ENCODE data around the gene GLB1L2.

The GLB1L2 gene

DNA sequence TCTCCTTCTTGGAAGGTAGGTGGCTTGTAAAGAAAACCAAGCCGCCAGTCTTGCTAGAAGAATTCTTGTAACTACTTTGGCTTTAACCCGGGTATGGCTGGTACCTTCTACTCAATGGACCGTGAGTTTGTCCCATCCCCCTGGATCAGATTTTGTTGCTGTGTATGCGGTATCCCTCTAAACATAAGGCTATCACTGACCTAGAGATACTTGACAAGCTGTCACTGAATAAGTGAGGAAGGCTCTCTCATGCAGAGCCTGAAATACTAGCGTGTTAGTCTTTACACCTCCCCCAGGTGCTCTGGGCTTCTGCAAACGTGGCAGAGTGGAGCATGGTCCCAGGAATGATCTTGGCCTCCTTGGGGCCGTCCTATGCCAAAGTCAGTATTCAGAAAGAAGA, 34.5 kb downstream of the GLB1L2 start:
- DNase-seq: no peak

DNA sequence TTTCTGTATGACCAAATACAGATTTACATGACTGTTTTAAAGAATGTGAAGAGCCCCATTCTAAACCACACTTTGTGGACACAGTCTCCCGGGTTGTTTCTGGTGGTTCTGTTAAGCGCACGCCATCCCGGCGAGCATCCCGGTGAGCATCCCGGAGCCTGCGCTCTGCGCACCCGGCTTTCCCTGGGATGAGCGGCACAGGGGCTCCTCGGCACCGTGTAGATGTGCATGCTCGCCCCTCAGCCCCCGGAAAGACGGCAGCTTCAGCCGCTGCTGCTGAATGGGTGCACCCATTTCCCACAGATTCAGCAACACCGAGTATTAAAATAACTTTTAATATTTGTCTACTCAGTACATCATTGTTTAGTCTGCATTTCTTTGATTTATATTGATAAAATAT, 36.0 kb downstream of the GLB1L2 start:
- DNase-seq: no peak

DNA sequence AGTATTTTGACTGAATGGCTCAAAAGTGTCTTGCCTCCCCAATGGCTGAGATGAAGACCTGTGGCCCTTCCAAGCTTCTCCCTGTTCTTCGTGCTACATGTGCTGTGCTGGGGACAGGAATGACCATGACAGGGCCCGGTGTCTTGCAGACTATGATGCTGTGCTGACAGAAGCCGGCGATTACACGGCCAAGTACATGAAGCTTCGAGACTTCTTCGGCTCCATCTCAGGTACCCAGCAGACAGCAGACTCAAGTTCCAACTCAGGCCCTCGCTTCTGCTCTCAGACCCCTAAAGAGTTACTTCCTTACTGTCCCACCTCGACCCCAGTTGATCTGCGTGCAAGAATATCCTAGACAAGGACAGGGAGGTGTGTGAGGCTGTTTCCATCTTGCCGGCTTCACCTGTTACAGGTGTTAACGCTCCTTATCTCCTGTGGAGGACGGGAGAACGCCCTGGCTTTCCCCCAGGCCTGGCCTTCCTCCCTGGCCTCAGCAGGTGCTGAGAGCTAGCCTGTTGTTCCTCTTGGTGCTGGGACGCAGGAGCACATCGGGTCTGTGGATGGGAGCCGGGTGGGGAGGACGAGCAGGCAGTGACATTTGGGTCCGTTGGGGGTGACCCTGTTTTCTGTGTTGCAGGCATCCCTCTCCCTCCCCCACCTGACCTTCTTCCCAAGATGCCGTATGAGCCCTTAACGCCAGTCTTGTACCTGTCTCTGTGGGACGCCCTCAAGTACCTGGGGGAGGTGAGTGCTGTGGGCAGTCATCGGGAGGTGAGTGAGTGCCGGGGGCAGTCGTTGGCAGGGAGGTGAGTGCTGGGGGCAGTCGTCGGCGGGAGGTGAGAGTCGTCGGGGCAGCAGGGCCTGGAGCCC, 38.1 kb downstream of the GLB1L2 start:
- no peak for DNase-seq

DNA sequence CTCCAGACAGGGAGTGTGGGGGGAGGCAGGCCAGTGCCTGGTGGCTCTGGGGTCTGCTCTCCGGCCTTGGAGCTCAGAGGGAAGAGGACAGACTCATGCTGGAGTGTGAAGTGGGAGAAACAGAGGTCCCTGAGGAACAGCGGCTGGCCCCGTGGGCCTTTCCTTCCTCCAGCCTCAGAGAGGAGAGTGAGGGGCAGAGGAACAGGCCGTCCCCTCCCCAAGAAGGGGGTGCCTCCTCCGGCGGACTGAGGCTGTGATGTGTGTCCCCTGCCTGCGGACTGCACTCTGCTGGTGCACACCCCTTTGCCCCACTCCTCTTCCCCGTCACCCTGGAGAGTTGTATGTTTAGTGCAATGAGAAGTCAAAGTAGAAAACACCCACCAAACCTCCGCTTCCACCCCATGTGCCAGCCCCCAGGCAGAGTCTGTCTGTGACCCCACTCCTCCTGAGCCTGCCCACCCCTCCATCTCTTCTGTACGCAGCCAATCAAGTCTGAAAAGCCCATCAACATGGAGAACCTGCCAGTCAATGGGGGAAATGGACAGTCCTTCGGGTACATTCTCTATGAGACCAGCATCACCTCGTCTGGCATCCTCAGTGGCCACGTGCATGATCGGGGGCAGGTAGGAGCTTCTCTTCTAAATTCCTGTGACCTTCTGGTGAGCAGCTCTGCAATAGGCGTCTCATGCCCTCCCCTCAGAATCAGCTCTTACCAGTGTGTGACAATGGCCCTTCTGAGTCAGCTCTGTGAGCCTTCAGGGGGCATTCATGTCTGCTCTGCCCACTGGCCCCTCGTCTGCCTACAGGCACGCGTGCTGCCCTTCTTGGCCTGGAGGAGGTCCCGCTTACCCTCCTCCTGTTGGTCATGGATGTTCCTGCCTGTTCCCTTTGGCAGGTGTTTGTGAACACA, 39.0 kb downstream of the GLB1L2 start:
- no peak for DNase-seq

DNA sequence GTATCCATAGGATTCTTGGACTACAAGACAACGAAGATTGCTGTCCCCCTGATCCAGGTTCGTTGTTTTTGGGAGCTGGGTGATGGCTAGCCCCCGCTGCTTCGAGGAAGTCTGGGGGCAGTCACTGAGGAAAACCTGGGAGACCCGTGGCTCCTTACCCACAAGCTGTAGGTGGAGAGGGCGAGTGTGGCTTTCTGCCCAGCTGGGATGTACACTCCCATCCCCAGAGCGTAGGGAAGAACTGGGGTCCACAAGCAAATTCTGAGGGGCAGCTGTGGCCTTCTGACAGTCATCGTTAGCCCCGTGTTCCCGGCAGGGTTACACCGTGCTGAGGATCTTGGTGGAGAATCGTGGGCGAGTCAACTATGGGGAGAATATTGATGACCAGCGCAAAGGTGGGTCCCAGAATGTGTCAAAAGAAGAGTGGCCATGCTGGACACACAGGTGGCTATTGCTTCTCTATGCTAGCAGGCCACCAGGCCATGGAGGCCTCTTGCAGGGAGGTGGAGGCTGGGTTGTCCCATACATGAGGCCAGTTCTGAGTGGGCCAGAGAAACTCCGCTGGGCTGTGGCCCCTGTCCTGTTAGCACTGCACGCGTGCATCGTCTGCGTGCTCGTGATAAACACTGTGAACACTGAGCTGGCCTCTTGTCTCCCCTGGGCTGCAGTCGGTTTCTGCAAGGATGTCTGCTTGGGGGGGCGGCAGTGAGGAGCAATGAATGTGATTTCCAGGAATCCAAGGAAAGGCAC, 39.8 kb downstream of the GLB1L2 start:
- DNase-seq: no peak

DNA sequence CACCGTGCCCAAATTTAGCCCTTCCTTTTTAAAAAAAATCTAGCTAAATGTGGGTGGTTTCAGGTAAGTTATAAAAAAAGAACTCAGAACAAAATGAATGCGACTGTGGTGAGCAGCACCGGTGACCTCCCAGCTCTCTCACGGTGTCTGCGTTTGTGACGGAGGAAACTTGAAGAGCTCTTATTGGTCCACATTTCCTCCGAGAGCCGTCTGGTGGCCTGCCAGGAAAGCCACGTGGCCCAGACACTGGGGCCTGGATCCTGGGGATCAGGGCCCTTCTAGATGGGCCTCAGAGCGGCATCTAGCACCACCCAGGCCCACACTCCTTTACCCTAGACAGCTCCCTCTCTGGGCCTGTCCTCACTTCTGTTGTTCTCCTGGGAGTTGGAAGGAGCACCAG, 40.7 kb downstream of the GLB1L2 start:
- no peak for DNase-seq

DNA sequence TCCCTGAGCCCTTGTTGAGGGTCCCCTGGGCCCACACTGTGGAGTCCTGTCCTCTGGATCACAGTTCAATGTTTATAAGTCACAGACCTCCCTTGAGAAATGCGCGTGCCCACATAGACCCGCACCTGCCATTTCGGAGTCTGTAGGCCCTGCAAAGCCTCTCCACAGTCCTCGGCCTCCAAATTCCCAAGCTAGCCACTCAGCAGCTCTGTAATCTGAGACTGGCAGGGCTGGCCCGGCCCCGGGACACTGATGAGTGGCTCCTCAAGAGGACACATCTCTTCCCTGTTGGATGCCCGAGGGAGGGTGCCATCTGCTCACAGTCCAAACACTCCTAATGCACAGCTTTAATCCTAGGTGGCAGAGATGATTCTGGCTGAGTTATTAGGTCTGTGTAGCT, 41.2 kb downstream of the GLB1L2 start:
- no peak for DNase-seq

DNA sequence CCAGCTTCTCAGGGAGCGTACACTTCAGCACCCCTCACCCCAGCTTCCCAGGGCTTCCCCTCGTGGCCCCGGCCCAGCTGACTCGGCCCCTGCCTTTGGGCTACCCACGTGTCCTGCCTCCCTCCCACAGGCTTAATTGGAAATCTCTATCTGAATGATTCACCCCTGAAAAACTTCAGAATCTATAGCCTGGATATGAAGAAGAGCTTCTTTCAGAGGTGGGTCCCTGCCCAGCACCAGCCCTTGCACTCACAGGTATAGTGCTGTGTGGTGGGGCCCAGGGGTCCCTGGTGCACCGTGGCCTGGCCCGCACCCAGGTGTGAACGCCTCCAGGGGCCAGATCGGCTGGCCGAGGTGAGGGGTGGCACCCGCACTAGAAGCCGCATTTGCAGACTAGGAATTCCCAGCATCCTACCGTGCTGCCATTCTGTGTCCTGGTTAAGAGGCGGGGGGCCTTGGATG, 41.8 kb downstream of the GLB1L2 start:
- DNase-seq: no peak

DNA sequence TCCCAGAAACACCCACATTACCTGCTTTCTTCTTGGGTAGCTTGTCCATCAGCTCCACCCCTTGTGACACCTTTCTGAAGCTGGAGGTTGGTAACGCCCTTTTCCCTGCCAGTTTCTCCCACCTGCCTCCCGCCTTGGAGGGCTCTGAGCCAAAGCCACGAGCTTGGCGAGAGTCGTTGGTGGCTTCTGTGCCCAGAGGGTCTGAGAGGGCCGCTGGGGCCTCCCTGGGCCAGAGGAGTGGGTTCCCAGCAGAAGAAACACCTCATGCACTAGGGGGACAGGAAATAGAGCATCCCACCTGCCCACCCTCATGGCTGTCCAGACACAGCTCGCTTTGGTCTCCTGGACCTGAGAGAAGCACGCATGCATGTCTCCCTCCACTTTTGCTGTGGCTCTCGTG, 42.4 kb downstream of the GLB1L2 start:
- no peak for DNase-seq

DNA sequence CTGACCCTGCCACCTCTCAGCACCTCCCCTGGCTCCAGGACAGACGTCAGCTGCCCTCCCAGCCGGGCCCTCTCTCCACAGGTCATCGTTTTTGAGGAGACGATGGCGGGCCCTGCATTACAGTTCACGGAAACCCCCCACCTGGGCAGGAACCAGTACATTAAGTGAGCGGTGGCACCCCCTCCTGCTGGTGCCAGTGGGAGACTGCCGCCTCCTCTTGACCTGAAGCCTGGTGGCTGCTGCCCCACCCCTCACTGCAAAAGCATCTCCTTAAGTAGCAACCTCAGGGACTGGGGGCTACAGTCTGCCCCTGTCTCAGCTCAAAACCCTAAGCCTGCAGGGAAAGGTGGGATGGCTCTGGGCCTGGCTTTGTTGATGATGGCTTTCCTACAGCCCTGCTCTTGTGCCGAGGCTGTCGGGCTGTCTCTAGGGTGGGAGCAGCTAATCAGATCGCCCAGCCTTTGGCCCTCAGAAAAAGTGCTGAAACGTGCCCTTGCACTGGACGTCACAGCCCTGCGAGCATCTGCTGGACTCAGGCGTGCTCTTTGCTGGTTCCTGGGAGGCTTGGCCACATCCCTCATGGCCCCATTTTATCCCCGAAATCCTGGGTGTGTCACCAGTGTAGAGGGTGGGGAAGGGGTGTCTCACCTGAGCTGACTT, 43.2 kb downstream of the GLB1L2 start:
- no peak for DNase-seq

DNA sequence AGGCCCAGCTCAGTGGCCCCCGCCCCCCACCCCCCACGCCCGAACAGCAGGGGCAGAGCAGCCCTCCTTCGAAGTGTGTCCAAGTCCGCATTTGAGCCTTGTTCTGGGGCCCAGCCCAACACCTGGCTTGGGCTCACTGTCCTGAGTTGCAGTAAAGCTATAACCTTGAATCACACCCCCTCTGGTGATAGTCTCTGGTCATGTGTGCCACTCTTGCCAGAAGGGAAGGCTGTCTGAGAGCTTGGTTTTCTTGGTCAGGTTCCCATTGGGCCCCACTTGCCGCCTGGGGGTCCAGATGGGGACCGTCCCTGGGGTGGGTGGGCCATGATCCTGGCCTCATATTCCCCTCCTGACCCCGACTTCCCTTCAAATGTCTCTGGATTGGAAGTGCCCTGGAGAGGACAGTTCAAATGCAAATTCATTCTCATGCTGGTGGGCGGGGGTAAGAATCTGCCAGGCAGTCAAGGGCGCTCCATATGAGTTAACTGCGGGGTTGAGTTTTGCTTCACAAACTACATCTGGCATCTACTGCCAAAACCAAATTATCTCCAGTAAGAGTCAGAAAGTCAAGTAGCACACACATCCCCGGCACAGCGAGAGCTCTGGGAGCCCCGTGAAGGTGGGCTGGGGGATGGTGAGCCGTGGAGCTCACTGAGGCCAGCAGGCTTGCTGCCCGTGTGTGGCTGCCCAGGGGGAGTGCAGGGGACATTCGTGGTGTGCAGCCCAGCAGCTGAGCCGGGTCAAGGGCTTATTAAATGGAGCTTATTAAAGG, 44.5 kb downstream of the GLB1L2 start:
- no peak for DNase-seq

DNA sequence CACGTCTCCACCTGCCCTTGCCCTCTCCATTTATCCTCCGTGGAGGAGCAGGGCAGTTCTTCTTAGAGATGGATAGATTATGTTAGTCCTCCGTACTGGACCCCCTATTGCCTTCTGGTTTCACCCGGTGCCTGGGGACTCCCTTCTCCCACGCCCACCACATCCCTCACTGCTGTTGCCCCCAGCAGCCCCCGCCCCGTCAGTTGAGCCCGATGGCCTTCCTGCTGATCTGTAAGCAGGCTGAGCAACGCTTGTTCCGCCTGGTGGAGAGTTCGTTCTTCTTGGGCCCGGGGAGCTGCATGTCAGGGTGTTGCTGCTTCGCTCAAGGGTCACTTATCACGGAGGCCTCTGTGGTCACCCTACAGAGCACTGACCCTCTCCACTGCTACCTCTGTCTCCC, 46.1 kb downstream of the GLB1L2 start:
- no peak for DNase-seq

DNA sequence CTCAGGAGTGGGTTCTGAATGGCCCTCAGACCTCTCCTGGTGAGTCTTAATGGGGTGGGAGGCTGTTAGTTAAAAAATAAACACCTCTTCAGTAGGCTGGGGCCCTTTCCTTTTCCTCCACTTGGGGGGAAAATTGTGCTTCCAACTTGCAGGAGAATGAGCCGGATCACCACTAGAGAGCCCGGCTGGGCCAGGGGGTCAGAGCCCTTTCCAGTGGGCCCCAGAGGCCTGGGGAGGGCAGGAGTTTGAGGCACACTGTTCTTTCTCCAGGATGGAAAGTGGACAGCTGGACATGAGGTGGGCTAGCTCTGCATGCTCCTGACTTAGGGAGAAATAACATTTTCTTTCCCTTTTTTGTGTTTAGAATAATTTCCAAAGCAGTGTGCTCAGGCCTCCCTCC, 47.5 kb downstream of the GLB1L2 start:
- DNase-seq: no peak

DNA sequence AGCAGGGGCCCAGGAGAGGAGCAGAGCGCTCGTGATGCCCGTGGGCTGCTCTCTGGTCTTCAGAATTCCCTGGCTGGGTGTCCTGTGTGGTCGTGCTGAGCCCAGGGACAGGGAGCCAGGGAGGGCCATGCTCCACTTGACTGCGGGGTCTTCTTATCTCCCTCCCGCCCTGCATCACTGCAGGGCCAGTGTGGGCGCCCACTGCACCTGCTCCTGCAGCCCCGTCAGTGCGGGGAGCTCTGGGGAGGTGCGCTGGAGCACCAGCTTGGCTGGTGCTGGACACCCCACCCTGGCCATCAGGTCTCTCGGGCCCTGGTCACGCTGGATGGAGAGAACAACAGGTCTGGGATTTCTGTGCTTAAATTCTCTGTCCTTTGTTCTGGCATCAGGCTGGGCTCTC, 48.4 kb downstream of the GLB1L2 start:
- no peak for DNase-seq

DNA sequence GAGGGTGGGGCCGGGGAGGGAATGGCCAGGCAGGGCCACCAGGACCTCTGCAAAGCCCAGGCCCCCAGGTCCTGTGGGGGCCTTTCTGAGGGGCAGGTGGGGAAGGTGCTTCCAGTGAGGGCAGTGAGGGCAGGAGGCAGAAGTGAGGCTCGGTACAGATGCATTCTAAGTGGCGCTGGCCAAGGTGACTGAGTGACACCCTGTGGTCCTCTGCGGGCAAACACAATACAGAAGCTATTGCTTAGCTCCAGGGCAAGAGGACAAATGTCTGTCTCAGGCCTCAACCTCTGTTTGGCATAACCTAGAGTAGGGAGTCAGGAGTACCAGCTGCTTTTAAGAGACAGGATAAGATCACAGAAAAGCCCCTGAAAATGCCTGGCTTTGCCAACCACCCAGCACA, 49.0 kb downstream of the GLB1L2 start:
- DNase-seq: no peak

DNA sequence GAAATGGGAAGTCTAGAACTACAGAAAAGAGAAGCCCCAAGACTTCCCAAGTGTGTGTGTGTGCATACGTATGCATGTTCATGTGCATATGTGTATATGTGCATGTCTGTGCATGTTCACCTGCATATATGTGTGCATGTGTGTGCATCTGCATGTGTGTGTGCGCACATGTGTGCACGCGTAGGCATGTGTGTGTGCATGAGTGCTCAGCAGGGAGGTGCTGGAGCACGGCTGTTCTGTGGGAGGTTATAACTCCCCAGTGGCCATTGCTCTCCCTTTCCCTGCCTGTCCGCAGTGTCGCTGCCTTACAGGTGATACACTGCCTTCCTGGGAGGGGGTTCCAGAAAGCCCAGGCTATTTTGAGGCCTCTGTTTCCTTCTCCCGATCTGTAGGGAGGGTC, 50.5 kb downstream of the GLB1L2 start:
- DNase-seq: no peak

DNA sequence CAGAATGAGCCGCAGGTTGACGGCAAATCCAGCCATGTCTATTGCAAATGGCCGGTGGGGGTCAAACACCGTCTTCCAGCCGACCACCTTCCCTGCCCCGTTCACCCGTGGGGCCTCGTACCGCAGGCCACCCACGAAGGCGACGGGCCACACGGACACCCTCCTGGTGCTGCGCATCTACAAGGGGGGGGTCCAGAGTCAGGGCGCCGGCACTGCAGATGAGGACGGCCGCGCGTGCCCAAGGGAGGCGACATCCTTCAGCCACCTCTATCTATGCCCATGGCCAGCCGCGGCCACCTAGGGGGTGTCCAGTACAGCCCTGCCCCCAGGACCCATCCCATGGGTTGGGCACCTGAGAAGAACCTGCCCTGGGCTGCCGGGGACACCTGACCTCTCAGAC, 51.0 kb downstream of the GLB1L2 start:
- no peak for DNase-seq

DNA sequence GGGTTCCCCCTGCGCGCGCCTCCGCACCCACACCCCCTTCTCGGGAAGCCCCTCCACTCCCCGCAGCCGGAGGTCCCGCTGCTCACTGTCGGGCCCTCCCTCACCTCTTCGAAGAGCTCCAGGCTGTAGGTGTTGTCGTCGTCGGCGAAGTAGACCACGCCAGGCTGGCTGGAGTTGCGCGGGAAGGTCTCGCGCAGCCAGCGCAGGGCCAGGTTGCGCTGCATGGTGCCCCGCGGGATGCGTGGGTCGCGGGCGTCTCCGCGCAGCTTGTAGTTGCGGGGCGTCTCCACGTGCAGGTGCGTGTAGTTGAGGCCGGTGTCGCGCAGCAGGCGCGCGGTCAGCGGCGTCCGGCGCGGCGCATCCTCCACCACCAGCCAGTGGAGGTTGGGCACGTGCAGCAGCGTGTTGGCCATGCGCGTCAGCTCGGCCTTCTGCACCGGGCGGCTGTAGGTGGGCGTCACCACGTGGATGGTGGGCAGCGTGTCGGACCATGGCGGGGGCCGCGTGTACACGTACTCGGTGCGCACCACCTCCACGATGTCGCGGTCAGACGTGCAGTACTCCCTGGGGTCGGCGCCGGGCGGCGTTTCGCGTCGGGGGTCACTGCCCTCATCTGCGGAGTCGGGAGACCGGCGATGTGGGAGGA, 51.9 kb downstream of the GLB1L2 start:
- no peak for DNase-seq

DNA sequence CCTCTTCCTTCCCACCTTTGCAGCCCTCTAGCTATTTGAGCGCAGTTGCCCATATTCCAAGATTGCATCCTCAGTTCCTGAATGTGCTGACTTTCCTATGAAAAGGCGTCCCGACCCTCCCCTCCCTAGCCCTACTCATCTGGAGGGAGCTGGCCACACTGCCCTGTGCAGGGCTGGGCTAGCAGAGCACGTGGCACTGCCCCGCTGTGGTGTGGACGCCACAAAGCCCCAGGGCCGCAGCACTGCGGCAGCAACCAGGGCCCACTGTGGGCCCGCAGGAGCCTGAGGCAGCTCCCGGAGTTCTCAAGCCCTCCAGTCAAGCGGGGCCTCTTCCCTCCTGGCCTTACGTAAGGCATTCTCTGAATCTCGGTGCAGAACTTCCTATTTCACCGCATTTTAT, 52.6 kb downstream of the GLB1L2 start:
- no peak for DNase-seq

DNA sequence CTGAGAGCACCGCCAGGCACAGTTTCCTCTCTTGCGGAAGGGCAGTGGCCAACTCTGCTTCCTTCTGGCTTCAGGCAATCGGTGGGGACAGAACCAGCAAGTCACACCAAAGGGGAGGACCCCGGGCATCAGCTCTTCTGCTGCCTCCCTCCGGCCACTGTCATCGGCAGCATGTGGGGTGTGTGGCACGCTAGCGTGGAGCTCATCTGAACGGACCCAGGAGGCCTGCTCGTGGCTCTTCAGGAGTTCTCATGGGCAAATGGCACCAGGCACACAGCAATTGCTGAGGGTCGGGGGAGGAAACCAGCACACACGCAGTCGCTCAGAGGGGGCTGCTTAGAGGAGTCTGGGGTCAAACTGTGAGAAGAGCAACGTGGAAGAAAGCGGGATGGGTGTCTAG, 53.4 kb downstream of the GLB1L2 start:
- no peak for DNase-seq
